GM18499 (cell line): ENCODE measurements around the gene ZCCHC24.

Experiments used
- ATAC-seq: cut with Tn5 transposase; IDR thresholded peaks from one replicate; pipeline ENCODE4 v1.9.1; 2021; ENCODE audit warnings: moderate number of reproducible peaks; ENCODE audit not compliant: insufficient read depth, unreplicated experiment

ZCCHC24 gene

DNA sequence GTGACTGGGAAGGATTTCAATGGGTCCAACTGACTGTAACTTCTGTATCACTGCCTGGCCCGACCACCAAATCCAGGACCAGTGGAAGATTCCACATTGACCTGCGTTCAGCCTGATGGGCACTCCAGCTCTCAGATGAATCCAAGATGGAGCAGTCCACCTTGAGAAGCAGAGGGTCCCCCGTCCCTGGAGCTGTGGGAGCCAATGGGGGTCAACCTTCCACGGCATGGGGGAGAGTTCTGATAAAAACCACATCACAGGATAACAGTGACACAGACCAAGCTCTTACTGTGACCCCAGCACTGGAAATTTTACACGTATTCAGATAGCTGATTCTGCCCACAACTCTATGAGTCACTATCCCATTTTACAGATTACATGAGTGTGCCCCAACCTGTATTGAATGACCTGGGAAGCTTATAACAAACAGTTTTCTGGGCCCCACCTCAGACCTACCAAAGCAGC lies 11.2 kb downstream of the ZCCHC24 start:
- no peak for ATAC-seq

DNA sequence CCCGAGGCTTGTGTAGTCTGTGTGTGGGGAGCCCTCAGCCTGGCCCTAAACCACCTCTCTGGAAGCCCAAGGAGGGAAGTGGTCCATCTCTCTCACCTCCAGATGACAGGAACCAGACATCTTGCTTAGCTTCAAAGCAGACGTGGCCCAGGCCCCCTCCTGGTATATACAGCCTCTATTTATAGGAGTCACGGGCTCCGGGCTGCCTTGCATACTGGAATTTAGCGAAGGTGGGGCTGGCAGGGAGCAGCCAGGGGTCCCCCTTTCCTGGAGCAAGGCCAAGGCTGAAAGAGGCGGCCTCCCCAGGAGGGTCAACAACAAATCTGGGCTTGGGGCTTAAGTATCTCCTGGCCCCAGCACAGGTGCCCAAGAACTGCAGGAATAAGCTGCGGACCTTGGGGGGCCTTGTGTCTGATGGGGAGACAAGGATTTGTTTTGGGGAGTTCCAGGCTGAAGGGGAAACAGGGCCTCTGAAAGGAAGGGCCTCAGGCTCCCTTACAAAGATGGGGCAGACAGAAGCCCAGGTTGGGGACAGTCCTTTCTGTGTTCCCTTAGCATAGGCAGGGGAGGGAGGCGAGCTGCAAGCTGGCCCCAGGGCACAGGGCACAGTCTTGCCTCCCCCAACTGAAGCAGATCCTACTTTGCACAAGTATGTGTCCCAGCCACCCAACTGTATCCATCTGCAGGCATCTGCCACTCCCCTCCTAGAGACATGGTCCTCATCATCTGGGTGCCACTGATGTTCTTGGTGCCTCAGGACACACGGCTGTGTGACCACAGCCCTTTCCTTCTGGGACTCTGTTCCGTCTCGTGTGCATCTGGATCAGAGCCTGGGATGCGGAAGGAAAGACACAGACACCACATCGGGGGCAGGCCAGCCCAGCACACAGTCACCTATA lies 11.9 kb downstream of the ZCCHC24 start:
- no peak for ATAC-seq

DNA sequence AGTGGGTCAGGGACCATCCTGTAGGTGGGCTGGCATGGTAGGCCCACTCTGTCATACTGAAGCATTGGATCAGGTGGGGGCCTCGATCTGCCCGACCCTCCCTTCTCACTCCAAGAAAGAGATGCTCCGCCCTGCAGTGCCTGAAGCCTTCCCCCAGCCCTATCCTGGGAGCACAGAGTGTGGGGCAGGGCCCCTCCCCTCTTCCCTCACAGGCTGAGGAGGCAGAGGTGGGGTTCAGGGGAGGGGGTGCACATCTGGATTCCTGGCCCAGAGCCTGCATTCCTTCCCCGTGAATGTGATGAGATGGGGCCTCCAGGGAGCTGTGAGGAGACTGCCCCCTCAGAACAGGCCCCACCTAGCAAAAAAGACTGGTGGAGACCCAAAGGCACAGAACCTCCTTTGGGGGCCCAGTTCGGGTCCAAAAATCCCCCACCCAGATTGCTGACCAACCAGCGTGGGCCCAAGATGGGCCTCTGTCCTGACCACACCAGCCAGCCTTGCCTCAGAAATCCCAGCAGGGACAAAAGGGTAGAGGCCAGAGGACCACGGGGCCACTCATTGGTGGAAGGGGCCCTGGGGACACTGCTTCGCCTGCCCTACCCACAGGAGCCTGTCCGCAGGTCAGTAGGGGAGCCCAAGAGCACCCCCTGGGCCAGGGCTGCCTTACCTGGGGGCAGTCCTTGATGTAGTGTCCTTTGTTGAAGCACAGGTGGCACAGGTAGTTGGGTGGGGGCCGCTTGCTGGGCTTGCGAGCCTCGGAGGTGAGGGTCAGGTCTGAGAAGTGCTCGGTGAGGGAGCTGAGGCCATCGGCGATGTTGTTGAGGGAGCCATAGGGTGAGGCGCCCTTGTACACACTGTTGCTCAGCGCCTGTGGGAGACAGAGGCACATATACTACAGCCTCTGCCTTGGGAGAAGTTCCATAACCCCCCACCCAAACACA lies 13.3 kb downstream of the ZCCHC24 start:
- ATAC-seq = no peak

DNA sequence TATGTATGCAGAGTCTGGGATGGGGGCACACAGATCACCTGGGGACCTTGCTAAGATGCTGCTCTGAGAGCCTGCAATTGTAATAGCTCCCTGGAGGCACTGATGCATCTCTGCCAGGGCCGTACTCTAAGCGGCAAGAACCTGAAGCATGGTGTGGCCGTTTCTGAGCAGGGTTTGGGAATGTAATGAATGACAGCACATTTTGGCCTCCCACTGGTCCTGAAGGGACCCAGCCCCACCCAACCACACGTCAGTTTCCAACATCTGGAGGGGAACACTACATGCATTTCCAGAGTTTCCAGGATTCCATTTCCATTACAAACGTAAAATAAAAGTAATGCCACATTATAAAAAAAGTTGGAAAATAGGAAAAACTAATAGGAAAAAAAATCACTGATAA lies 14.0 kb downstream of the ZCCHC24 start:
- no peak for ATAC-seq

DNA sequence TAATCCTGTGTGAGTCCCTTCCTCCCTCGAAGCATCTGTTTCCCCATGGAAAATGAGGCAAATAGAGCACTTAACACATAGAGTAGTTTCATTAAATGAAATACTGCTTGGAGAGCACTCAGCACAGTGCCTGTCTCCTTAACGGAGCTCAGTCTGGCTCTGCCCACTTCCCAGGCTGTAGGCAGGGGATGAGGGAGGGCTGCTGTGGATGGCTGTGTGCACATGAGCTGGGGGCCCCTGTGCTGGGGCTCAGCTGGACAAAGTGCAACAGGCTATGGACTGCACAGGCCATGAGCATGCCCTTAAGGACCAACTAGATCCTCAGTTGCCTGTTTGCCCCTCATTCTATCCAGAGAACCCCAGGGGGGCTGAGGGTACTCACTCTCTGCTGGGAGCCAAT lies 14.5 kb downstream of the ZCCHC24 start:
- ATAC-seq = no peak

DNA sequence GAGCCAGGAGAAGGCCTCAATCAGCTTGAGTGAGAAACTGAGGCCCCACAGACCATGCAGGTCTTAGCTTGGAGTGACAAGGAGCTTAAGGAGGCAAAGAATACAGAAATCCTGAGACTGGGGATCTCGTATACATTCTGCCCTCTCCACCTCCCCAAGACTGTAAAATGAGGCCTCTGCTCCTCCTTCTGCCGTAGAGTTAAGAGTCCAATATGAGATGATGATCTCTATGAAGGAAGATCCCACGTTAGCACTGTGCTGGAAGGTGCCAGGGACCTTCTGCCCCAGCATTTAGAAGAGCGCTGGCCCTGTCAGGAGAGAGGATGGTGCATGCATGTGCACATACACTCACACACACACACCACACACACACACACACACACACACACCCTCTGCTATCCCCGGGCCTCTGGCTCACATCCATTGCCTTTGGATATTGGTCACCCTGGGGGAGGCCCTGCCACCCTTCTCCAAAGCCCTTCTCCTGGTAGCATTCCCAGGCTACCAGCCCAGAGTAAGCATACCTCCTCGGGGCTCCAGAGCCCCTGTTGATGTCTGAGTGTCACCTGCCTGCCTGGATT lies 15.0 kb downstream of the ZCCHC24 start:
- no peak for ATAC-seq

DNA sequence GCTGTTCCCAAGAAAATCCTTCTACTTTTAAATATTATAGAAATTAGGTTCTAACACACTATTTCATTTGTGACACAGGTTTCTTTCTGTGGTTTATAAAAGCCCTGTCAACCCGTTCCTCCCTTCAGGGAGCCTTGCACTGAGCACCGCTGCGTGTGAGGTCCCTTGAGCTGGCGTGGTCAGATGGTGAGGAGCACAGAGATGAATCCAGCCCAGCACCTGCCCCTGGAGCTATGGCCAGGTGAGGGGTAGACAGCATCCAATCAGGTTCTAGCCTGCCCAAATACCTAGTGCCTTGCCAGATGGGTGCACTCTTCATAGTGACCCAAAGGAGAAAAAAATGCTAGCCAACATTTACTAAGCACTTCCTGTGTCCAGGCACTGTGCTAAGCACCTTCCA lies 15.7 kb downstream of the ZCCHC24 start:
- no peak for ATAC-seq

DNA sequence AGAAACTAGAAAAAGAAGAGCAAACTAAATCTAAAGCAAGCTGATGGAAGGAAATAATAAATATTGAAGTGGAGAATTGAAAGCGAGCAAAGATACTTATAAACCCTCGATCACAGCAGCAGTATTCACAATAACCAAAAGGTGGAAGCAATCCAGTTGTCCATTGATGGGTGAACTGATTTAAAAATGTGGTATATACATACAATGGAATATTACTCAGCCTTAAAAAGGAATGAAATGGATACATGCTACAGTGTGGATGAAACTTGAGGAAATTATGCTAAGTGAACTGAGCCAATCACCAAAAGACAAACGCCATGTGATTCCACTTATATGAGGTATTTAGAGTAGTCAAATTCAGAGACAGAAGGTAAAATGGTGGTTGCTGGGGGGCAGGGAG lies 17.5 kb downstream of the ZCCHC24 start:
- ATAC-seq = no peak

DNA sequence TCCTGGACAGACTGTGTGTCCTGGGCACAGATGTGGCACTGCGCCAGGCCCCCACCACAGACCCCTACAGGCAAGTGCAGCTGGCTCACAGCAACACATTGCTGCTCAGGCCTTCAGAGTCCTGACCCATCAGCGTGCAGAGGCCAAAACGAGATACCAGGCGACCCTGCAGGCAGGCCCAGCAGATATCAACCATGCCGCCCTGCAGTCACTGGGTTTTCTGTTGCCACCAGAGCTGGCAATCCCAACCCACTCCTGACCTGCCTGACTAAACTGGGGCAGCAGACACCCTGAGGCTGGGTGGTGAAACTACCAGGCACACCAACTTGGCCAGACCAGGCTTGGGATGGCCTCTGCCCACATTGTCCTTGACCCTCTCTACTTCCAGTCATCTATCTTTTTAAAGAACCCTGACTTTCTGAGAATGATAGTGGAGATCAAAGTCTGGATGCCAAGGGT lies 20.3 kb downstream of the ZCCHC24 start:
- ATAC-seq = no peak

DNA sequence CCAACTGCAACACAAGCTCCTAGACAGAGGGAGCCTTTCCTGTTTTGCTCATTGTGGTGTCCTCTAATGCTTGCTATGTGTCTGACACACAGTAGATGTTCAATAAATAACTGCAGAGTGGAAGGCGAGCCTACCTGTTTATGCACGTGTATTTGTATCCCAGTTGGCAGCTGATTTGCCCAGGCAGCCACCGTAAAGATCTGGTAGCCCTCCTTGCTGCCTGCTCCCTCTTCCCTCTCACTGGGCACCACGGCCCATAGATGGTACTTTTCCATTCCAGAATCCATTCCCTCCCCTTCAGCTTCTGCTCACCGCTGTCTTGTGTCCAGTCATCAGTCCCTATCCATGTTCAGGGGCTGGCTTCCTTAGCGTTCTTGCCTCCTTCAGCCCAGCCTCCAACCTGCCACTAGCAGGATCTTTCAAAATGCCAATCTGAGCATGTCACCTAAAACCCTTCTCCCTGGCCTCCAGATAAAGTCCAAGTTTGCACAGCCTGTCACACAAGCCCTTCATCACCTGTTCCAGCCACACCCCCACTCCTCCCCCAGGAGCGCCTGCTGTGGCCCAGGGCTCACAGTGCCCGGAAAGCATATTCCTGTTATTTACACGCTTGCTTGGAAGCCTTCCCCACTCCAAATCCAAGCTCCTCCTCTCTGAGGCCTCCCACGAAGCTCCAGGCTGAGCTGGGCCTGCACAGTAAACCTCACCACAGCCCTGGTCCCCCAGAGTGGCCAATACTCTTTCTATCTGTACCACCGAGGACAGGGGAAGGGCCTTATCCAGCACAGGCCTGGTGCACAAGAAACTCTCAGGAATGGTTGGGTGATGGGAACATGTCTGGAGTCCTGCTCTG lies 21.0 kb downstream of the ZCCHC24 start:
- no peak for ATAC-seq

DNA sequence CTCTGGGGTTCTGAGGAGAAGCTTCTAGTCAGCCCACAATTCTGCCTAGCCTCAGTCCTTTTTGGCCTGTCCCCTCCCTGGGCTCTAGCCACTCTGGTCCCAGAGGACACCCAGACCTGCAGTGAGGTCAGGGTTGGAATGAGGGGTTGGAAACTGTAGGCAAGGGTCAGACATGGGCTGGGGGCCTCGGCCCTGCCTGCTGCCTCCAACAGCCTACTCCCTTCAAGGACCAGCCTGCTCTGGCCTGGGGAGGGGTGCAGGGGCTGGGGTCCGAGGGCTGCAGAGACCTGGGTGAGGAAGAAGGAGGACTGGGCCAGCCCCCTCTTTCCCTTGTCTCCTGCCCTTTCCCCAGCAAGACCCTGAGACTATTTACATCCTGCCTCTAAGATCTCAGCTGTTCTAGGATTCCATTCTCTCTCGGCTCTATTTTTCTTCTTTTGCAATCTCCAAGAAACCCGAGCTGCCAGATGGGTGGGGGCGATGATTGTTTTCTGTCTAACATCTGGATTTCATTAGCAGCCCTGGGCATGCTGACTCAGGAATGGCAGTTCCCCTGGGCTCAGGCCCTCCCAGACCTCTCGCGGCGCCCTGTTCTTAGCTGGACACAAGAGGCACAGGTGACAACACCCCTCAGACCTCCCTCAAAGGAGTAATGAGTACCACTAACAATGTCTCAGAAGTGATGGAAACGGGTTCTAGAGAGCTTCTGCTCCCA lies 23.1 kb downstream of the ZCCHC24 start:
- ATAC-seq = no peak

DNA sequence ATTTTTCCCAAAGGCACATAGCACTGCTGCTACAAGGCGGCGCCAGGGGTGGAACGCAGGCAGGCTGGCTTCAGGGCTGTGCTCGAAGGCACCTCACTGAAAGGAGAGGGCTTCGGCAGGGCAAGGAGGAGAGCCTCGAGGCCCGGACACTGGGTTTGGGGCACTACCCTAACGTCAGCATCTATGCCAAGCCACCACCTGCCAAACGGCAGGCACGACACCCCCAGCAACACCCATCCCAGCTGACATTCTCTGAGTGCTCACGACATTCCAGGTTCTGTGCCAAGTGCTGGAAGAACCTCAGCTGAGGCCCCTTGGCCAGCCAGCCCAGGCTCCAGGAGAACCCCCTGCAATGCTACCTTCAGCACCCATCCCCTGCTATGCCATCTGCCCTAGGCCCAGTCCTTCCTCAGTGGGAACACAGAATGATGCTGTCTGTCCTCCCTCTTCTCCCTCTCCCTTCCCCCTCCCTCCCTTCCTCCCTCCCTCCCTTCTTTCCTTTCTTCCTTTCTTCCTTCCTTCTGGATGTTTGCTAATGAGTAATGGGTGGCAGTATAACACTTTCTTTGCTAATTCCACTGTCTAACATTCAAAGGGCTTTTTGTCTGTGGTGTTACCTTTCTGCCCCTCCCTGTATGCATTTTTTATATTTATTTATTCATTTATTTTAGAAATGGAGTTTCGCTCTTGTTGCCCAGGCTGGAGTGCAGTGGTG lies 24.3 kb downstream of the ZCCHC24 start:
- ATAC-seq = no peak

DNA sequence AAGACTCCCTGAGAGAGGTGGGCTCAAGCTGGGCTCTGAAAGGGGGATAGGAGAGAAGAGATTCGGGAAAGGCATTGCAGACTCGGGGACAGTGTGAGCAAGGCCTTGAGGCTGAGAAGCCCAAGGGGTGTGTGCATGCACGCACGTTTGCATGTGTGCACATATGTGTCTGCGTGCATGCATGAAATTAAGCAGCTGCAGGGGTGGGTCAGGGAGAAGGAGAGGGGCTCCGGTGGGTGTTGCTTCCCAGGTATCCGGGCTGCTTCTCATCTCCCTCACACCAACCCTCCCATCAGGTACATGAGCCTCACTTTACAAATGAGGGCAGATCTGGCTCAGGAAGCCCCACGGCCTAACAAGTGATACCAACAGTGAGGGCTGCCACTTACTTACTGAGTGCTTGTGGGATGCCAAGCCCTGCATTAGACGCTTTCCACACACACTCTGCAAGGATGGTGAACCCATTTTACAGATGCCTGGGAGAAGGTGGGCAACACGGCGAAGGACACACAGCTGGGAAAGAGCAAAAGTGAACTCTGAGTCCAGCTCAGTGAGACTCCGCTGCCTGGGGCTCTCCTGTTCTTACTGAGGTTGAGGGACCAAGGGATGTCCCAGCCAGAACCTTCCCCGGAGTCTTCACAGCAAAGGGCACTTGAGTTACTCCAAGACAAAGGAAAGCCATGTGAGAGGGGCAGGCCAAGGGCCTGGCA lies 26.4 kb downstream of the ZCCHC24 start:
- ATAC-seq = no peak

DNA sequence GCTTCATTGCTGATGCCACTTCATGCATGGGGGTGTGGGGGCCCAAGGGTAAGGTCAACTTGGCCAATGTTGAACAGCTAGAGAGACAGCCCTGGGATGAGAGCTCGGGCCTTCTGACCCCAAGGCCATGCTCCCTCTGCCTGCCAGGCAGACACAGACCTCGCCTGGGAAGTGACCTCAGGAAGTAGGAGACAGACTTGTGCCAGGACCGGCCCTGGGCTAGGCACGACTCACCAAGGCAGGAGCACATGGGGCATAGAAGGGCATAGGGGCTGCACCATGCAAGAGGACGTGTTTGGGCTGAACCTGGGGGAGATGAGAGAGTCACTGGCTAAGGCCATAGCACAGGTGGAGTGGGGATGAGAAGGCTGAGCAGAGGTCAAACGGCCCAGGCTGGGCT lies 27.1 kb downstream of the ZCCHC24 start:
- ATAC-seq = no peak

DNA sequence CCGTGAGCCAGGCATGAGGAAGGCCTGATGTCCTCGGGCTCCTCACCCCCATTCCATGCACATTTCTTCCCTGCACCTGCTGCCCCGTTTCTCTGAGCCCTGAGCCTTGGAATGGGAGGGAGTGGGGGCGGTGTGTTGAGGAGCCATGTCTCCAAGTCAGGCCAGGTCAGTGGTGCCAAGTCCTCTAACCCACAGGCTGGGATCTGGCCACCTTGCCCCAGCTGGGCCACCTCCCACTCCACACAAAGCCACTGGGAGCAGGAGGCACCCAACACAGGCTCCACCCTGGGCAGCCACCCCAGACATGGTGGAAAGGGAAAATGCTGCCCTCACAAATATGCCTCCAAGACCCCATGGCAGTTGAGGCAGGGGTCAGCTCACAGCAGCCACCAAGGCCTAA lies 27.7 kb downstream of the ZCCHC24 start:
- ATAC-seq = no peak

DNA sequence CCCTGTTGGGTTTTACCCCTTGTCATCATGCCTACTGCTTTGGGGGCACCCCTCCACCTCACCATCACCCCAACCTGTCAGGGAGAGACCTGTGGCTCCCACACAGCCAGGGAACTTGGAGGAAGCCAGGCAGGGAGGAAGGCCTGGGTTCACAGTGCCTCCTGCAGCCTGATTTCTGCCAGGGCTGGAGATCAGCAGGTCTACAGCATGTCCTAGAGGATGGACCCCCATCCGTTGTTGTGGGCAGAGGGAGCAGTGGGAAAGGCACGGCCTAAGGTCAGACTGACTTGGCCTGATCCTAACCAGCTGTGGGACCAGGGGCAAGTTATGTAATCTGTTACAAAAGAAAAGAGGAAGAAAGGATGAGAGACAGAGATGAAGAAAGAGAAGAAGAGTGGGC lies 28.2 kb downstream of the ZCCHC24 start:
- no peak for ATAC-seq

DNA sequence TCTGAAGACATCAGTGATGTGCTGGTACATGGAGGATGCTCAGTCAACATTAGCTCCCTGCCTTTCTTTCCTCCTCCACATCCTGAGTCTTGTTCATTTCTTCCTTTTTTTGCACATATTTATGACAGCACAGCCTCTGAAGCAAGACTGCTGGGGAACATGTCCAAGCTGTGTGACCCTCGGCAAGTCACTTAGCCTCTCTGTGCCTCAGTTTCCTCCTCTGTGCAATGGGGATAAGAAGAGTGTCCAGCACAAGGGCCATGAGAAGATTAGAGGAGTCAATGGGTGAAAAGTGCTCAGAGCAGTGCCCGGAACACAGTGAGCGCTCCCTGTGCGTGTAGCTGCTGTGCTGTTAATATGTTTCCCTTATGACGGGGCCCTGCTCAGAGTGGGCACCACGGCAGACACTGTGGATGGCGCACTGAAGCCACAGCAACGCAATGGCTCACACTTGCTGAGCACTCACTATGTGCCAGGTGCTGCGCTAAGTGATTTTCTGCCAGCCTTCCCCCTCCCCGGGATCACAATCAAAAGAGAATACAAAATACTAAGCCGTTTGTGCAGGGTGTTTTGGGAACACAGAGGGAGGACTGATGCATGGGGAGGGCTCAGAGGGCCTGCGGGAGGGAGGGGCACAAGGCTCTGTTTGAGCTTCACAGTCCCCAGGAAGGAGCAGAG lies 28.7 kb downstream of the ZCCHC24 start:
- no peak for ATAC-seq
